Panc1 (cell line): ENCODE data around the gene PDE3A.

Experiments
- CTCF ChIP-seq: fragments of 450-650 bp; IDR thresholded peaks from 2 replicates; pipeline ENCODE4 v1.5.1; 2017; ENCODE audit warnings: mild to moderate bottlenecking
- SIN3A ChIP-seq: IDR thresholded peaks from 2 replicates; pipeline ENCODE4 v1.6.1; 2012; ENCODE audit warnings: low read depth, mild to moderate bottlenecking, low read length, moderate library complexity, borderline replicate concordance; ENCODE audit not compliant: insufficient read depth

GRCh38 chr12:20641106-20641505 is 272.8 kb downstream of the PDE3A start:
- TF ChIP-seq CTCF (no peak), SIN3A (no peak)
